A673 (cell line): Measurements from ENCODE around the gene CCDC127. TPM values are rescaled to one million over a fixed set of nuclear protein-coding genes. Genes with fewer than 3 reads are reported as not detected.

ENCODE experiments used
- BruUV-seq: library from RNA; stranded (reverse); fragments of 400-500 nt; replicated peaks from 2 replicates; lab custom pipeline; 2021; lab: Mats Ljungman, UMichigan
- CTCF ChIA-PET: fragments of 300-600 bp; sonication (Branson Sonifier 250); formaldehyde crosslinking; loops from one replicate; lab custom pipeline; 2022; ENCODE audit warnings: antibody characterized with exemption; lab: Charles Lee
- POLR2A ChIA-PET: fragments of 300-600 bp; sonication (Branson Sonifier 250); formaldehyde crosslinking; loops from one replicate; lab custom pipeline; 2022; ENCODE audit warnings: antibody characterized with exemption; ENCODE audit not compliant: low non-redundant PET; lab: Charles Lee
- DNase-seq: peaks from one replicate; pipeline ENCODE4 v3.0.0-alpha.2; 2015; ENCODE audit warnings: low spot score
- H3K27ac ChIP-seq: fragments of 200-600 bp; sonication (generic); 2 replicates; pipeline ENCODE4 v1.5.1; 2016; ENCODE audit warnings: mixed run types, low read depth, mild to moderate bottlenecking, mixed read lengths, antibody characterized with exemption, low read length; ENCODE audit not compliant: poor library complexity, severe bottlenecking
- H3K27me3 ChIP-seq: fragments of 200-600 bp; sonication (generic); replicated peaks from 2 replicates; pipeline ENCODE4 v1.6.1; 2017; ENCODE audit warnings: mixed run types, low read depth, mild to moderate bottlenecking, mixed read lengths, antibody characterized with exemption, low read length; ENCODE audit not compliant: insufficient read depth, poor library complexity
- H3K36me3 ChIP-seq: fragments of 200-600 bp; sonication (generic); 2 replicates; pipeline ENCODE4 v1.6.1; 2016; ENCODE audit warnings: mixed run types, mild to moderate bottlenecking, mixed read lengths, antibody characterized with exemption, low read length; ENCODE audit not compliant: insufficient read depth, poor library complexity, severe bottlenecking
- H3K4me1 ChIP-seq: fragments of 200-600 bp; sonication (generic); 2 replicates; pipeline ENCODE4 v1.6.1; 2017; ENCODE audit warnings: mixed run types, mild to moderate bottlenecking, mixed read lengths, antibody characterized with exemption, low read length; ENCODE audit not compliant: insufficient read depth, poor library complexity, severe bottlenecking
- H3K4me3 ChIP-seq: fragments of 200-600 bp; sonication (generic); 2 replicates; pipeline ENCODE4 v1.5.1; 2016; ENCODE audit warnings: low read depth, mixed run types, mild to moderate bottlenecking, mixed read lengths, low read length; ENCODE audit not compliant: poor library complexity, severe bottlenecking
- H3K9me3 ChIP-seq: fragments of 200-600 bp; sonication (generic); 2 replicates; pipeline ENCODE4 v1.6.1; 2016; ENCODE audit warnings: mixed run types, low read depth, mild to moderate bottlenecking, mixed read lengths, antibody characterized with exemption, low read length; ENCODE audit not compliant: poor library complexity, severe bottlenecking
- CTCF ChIP-seq: fragments of 300-800, 200-600 bp; sonication (generic); conservative IDR thresholded peaks from 2 replicates; pipeline ENCODE4 v1.5.1; 2017; ENCODE audit warnings: low read depth, mild to moderate bottlenecking, antibody characterized with exemption, low read length, moderate library complexity, mixed read lengths
- EZH2 ChIP-seq: fragments of 200-600 bp; sonication (generic); IDR thresholded peaks from 2 replicates; pipeline ENCODE4 v1.6.1; 2017; ENCODE audit warnings: borderline replicate concordance, low read depth, mild to moderate bottlenecking, mixed read lengths, antibody characterized with exemption, low read length; ENCODE audit not compliant: poor library complexity, severe bottlenecking
- intact Hi-C: fragments of 100-400 bp; cut with micrococcal nuclease; formaldehyde crosslinking; loops from one replicate; pipeline ENCODE4 v1.10.0; 2022; ENCODE audit not compliant: unreplicated experiment
- total RNA-seq: library from RNA; stranded (reverse); gene quantifications from 2 replicates; pipeline ENCODE4 v1.2.3, GENCODE V29; 2021

The CCDC127 gene
- total RNA-seq, 1 experiment from 2014 or later: 8.8 TPM

- no peaks in the 10 kb centered on the region for H3K27me3 ChIP-seq
- ChIA-PET POLR2A (no interaction called here), CTCF (no interaction called here)
- no peaks in the 10 kb centered on the region for H3K4me1 ChIP-seq
- no peak for TF ChIP-seq CTCF
- TF ChIP-seq EZH2: no peak
- intact Hi-C loops: no loop called here
- DNase-seq: no peak
- BruUV-seq: no TSS peak
- H3K9me3 ChIP-seq: no peaks in the 10 kb centered on the region
- H3K4me3 ChIP-seq: no peak overlapping the region
- no peak overlapping the region for H3K27ac ChIP-seq
- H3K36me3 ChIP-seq: no peaks in the 10 kb centered on the region
Observed at GRCh38 chr5:172421-172820, 45.5 kb downstream of the CCDC127 start.

GRCh38 chr5:171801-172331, 46.1 kb downstream of the CCDC127 start:
- ChIA-PET POLR2A (no interaction called here), CTCF (no interaction called here)
- intact Hi-C loops: no loop called here
- no peak for TF ChIP-seq CTCF
- TF ChIP-seq EZH2: no peak
- H3K27me3 ChIP-seq: no peaks in the 10 kb centered on the region
- no peak for DNase-seq
- no peaks in the 10 kb centered on the region for H3K36me3 ChIP-seq
- H3K4me1 ChIP-seq: no peaks in the 10 kb centered on the region
- H3K27ac ChIP-seq: no peak overlapping the region
- no peak overlapping the region for H3K4me3 ChIP-seq
- H3K9me3 ChIP-seq: no peaks in the 10 kb centered on the region
- no TSS peak for BruUV-seq

- TF ChIP-seq CTCF (no peak), EZH2 (no peak)
- no peak overlapping the region for H3K27ac ChIP-seq
- intact Hi-C loops: no loop called here
- no peaks in the 10 kb centered on the region for H3K36me3 ChIP-seq
- no peaks in the 10 kb centered on the region for H3K27me3 ChIP-seq
- H3K4me3 ChIP-seq: no peak overlapping the region
- ChIA-PET POLR2A (no interaction called here), CTCF (no interaction called here)
- no peak for DNase-seq
- H3K9me3 ChIP-seq: no peaks in the 10 kb centered on the region
- no peaks in the 10 kb centered on the region for H3K4me1 ChIP-seq
- no TSS peak for BruUV-seq
Observed at GRCh38 chr5:170971-171800, 46.8 kb downstream of the CCDC127 start.
